ENCODE results near the gene NCAPD3.
"Not testable (repeated sequence)": the region's sequence is repeated elsewhere in the genome, so short reads cannot be mapped to it uniquely, and the experiment has no call there.

The NCAPD3 gene

GRCh38 chr11:134258577-134258976 is 34.8 kb upstream of the NCAPD3 start:
- H3K9ac ChIP-seq (ENCODE audit: low read depth, low read length): no peak overlapping the region
- no peaks in the 10 kb centered on the region for H3K9me3 ChIP-seq (ENCODE audit: control insufficient read depth, insufficient read depth, low read length)
- H3K36me3 ChIP-seq (ENCODE audit: insufficient read depth, low read length): peaks cover 7% of the 10 kb centered on the region; the same call in 1 of the 2 replicates
- peaks cover 5% of the 10 kb centered on the region; the same call in 1 of the 2 replicates for H3K4me1 ChIP-seq (ENCODE audit: insufficient read depth, low read length)

- Histone ChIP-seq H3K9me3 (ENCODE audit: control insufficient read depth, insufficient read depth, low read length) (no peaks in the 10 kb centered on the region), H3K9ac (ENCODE audit: low read depth, low read length) (no peak overlapping the region), H3K4me1 (ENCODE audit: insufficient read depth, low read length) (peaks cover 5% of the 10 kb centered on the region; the same call in 1 of the 2 replicates), H3K36me3 (ENCODE audit: insufficient read depth, low read length) (peaks cover 7% of the 10 kb centered on the region; the same call in 1 of the 2 replicates)
Observed at GRCh38 chr11:134257101-134257500, 33.3 kb upstream of the NCAPD3 start.

- not testable (repeated sequence) for H3K9ac ChIP-seq (ENCODE audit: low read depth, low read length); H3K4me1 ChIP-seq (ENCODE audit: insufficient read depth, low read length)
Observed at GRCh38 chr11:134255184-134255561, 31.4 kb upstream of the NCAPD3 start.

GRCh38 chr11:134254433-134255183 is 30.8 kb upstream of the NCAPD3 start:
- Histone ChIP-seq H3K36me3 (ENCODE audit: insufficient read depth, low read length) (peaks cover 8% of the 10 kb centered on the region; the same call in 1 of the 2 replicates), H3K9ac (ENCODE audit: low read depth, low read length) (peak overlapping the region; percentile 78; the same call in 1 of the 2 replicates), H3K4me1 (ENCODE audit: insufficient read depth, low read length) (peaks cover 5% of the 10 kb centered on the region; the same call in 1 of the 2 replicates), H3K9me3 (ENCODE audit: control insufficient read depth, insufficient read depth, low read length) (no peaks in the 10 kb centered on the region)

More at GRCh38 chr11:134255184-134255561, 31.4 kb upstream of the NCAPD3 start:
- not testable (repeated sequence) for H3K36me3 ChIP-seq (ENCODE audit: insufficient read depth, low read length); H3K9me3 ChIP-seq (ENCODE audit: control insufficient read depth, insufficient read depth, low read length)

GRCh38 chr11:134253188-134253993 is 29.6 kb upstream of the NCAPD3 start, which contains the start of the genes ACAD8 and THYN1:
Gene ACAD8, plus strand, starts transcription at chr11:134253568. Its CDS starts 33 bp downstream, at chr11:134253601.
Gene THYN1, minus strand, starts transcription at chr11:134253352. Its CDS starts 470 bp downstream, at chr11:134252882.
- Histone ChIP-seq H3K4me1 (ENCODE audit: insufficient read depth, low read length) (peaks cover 5% of the 10 kb centered on the region; the same call in 1 of the 2 replicates), H3K36me3 (ENCODE audit: insufficient read depth, low read length) (peaks cover 5% of the 10 kb centered on the region; the same call in 1 of the 2 replicates), H3K9ac (ENCODE audit: low read depth, low read length) (peak within 1 kb of the TSS; percentile 78), H3K9me3 (ENCODE audit: control insufficient read depth, insufficient read depth, low read length) (no peaks in the 10 kb centered on the region)

GRCh38 chr11:134252346-134253187 is 28.8 kb upstream of the NCAPD3 start:
- no peaks in the 10 kb centered on the region for H3K9me3 ChIP-seq (ENCODE audit: control insufficient read depth, insufficient read depth, low read length)
- peaks cover 5% of the 10 kb centered on the region; the same call in 1 of the 2 replicates for H3K4me1 ChIP-seq (ENCODE audit: insufficient read depth, low read length)
- H3K36me3 ChIP-seq (ENCODE audit: insufficient read depth, low read length): peaks cover 7% of the 10 kb centered on the region; the same call in 1 of the 2 replicates
- H3K9ac ChIP-seq (ENCODE audit: low read depth, low read length): peak overlapping the region; percentile 78

- no peaks in the 10 kb centered on the region for H3K9me3 ChIP-seq (ENCODE audit: control insufficient read depth, insufficient read depth, low read length)
- H3K4me1 ChIP-seq (ENCODE audit: insufficient read depth, low read length): peaks cover 5% of the 10 kb centered on the region; the same call in 1 of the 2 replicates
- no peak overlapping the region for H3K9ac ChIP-seq (ENCODE audit: low read depth, low read length)
- H3K36me3 ChIP-seq (ENCODE audit: insufficient read depth, low read length): peaks cover 9% of the 10 kb centered on the region; the same call in 1 of the 2 replicates
Observed at GRCh38 chr11:134250675-134251074, 26.9 kb upstream of the NCAPD3 start.

GRCh38 chr11:134250246-134250645 is 26.5 kb upstream of the NCAPD3 start:
- peaks cover 5% of the 10 kb centered on the region; the same call in 1 of the 2 replicates for H3K4me1 ChIP-seq (ENCODE audit: insufficient read depth, low read length)
- no peak overlapping the region for H3K9ac ChIP-seq (ENCODE audit: low read depth, low read length)
- peaks cover 9% of the 10 kb centered on the region; the same call in 1 of the 2 replicates for H3K36me3 ChIP-seq (ENCODE audit: insufficient read depth, low read length)
- no peaks in the 10 kb centered on the region for H3K9me3 ChIP-seq (ENCODE audit: control insufficient read depth, insufficient read depth, low read length)

GRCh38 chr11:134248910-134249480 is 25.2 kb upstream of the NCAPD3 start:
- Histone ChIP-seq H3K9ac (ENCODE audit: low read depth, low read length) (no peak overlapping the region), H3K36me3 (ENCODE audit: insufficient read depth, low read length) (peaks cover 9% of the 10 kb centered on the region; the same call in 1 of the 2 replicates), H3K4me1 (ENCODE audit: insufficient read depth, low read length) (no peaks in the 10 kb centered on the region), H3K9me3 (ENCODE audit: control insufficient read depth, insufficient read depth, low read length) (no peaks in the 10 kb centered on the region)

- H3K9ac ChIP-seq (ENCODE audit: low read depth, low read length): no peak overlapping the region
- H3K36me3 ChIP-seq (ENCODE audit: insufficient read depth, low read length): peaks cover 9% of the 10 kb centered on the region; the same call in 1 of the 2 replicates
- H3K9me3 ChIP-seq (ENCODE audit: control insufficient read depth, insufficient read depth, low read length): no peaks in the 10 kb centered on the region
Observed at GRCh38 chr11:134246678-134247077, 22.9 kb upstream of the NCAPD3 start.

GRCh38 chr11:134246100-134246499 is 22.3 kb upstream of the NCAPD3 start:
- Histone ChIP-seq H3K9ac (ENCODE audit: low read depth, low read length) (no peak overlapping the region), H3K4me1 (ENCODE audit: insufficient read depth, low read length) (no peaks in the 10 kb centered on the region), H3K9me3 (ENCODE audit: control insufficient read depth, insufficient read depth, low read length) (no peaks in the 10 kb centered on the region), H3K36me3 (ENCODE audit: insufficient read depth, low read length) (peaks cover 9% of the 10 kb centered on the region; the same call in 1 of the 2 replicates)

More at GRCh38 chr11:134246678-134247077, 22.9 kb upstream of the NCAPD3 start:
- no peaks in the 10 kb centered on the region for H3K4me1 ChIP-seq (ENCODE audit: insufficient read depth, low read length)

GRCh38 chr11:134245434-134245833 is 21.7 kb upstream of the NCAPD3 start:
- Histone ChIP-seq H3K9me3 (ENCODE audit: control insufficient read depth, insufficient read depth, low read length) (no peaks in the 10 kb centered on the region), H3K9ac (ENCODE audit: low read depth, low read length) (no peak overlapping the region), H3K36me3 (ENCODE audit: insufficient read depth, low read length) (peaks cover 9% of the 10 kb centered on the region; the same call in 1 of the 2 replicates)

GRCh38 chr11:134244593-134244992 is 20.8 kb upstream of the NCAPD3 start:
- Histone ChIP-seq H3K9me3 (ENCODE audit: control insufficient read depth, insufficient read depth, low read length) (no peaks in the 10 kb centered on the region), H3K36me3 (ENCODE audit: insufficient read depth, low read length) (0 out of 2 replicates have a peak, but pooled peaks cover 4% of the 10 kb centered on the region), H3K4me1 (ENCODE audit: insufficient read depth, low read length) (no peaks in the 10 kb centered on the region), H3K9ac (ENCODE audit: low read depth, low read length) (no peak overlapping the region)

More at GRCh38 chr11:134245434-134245833, 21.7 kb upstream of the NCAPD3 start:
- no peaks in the 10 kb centered on the region for H3K4me1 ChIP-seq (ENCODE audit: insufficient read depth, low read length)

All from ES-I3 (cell line).